HG03565 (cell line): ENCODE data around the gene RPL7A.
A peak's percentile ranks its signal among the peaks of the same experiment; 100 is the strongest.
"Not testable (repeated sequence)": the region's sequence is repeated elsewhere in the genome, so short reads cannot be mapped to it uniquely, and the experiment has no call there.

Experiments
- ATAC-seq: cut with Tn5 transposase; IDR thresholded peaks from one replicate; pipeline ENCODE4 v1.9.1; 2021; ENCODE audit warnings: mild to moderate bottlenecking, moderate library complexity; ENCODE audit not compliant: unreplicated experiment

RPL7A gene

GRCh38 chr9:133327834-133328484 lies 20.1 kb upstream of the RPL7A start:
- no peak for ATAC-seq

- ATAC-seq: not testable (repeated sequence)
Observed at GRCh38 chr9:133329306-133330156, 18.5 kb upstream of the RPL7A start.

- ATAC-seq: no peak
Observed at GRCh38 chr9:133331221-133331620, 16.8 kb upstream of the RPL7A start.

GRCh38 chr9:133331641-133332380 lies 16.2 kb upstream of the RPL7A start:
- no peak for ATAC-seq

- ATAC-seq: no peak
Observed at GRCh38 chr9:133332381-133332730, 15.7 kb upstream of the RPL7A start.

GRCh38 chr9:133333011-133333410 lies 15.0 kb upstream of the RPL7A start:
- no peak for ATAC-seq

- no peak for ATAC-seq
Observed at GRCh38 chr9:133333566-133333965, 14.5 kb upstream of the RPL7A start.

- no peak for ATAC-seq
Observed at GRCh38 chr9:133334161-133334560, 13.9 kb upstream of the RPL7A start.

- ATAC-seq: not testable (repeated sequence)
Observed at GRCh38 chr9:133334888-133335287, 13.1 kb upstream of the RPL7A start.

- peak; percentile 73 for ATAC-seq
Observed at GRCh38 chr9:133335924-133336811, 11.8 kb upstream of the RPL7A start, which contains the start of gene SURF6. SURF6 (minus strand) TSS chr9:133336188; CDS start chr9:133336132, 56 bp downstream.

- no peak for ATAC-seq
Observed at GRCh38 chr9:133339641-133340040, 8.4 kb upstream of the RPL7A start.

- ATAC-seq: no peak
Observed at GRCh38 chr9:133340256-133340655, 7.8 kb upstream of the RPL7A start.

- ATAC-seq: no peak
Observed at GRCh38 chr9:133340916-133341315, 7.1 kb upstream of the RPL7A start.

GRCh38 chr9:133341369-133342068 lies 6.5 kb upstream of the RPL7A start:
- ATAC-seq: no peak

- no peak for ATAC-seq
Observed at GRCh38 chr9:133342069-133342406, 6.0 kb upstream of the RPL7A start.

- ATAC-seq: no peak
Observed at GRCh38 chr9:133342570-133342969, 5.4 kb upstream of the RPL7A start.

- no peak for ATAC-seq
Observed at GRCh38 chr9:133344071-133344470, 3.9 kb upstream of the RPL7A start.

- no peak for ATAC-seq
Observed at GRCh38 chr9:133344979-133345378, 3.0 kb upstream of the RPL7A start.

GRCh38 chr9:133345596-133345995 lies 2.4 kb upstream of the RPL7A start:
- ATAC-seq: no peak
